ENCODE data around the gene PRKCE. TPM values are rescaled to one million over a fixed set of nuclear protein-coding genes. Genes with fewer than 3 reads are reported as not detected.

Gene PRKCE
- total RNA-seq: 39.6 and 49.8 TPM in 2 replicates

GRCh38 chr2:45651415-45652089 lies at the start of gene PRKCE:
PRKCE (plus strand) TSS chr2:45651675.
- no peak for DNase-seq (ENCODE audit: extremely low read depth, low read depth, low spot score)

GRCh38 chr2:45602624-45603023 lies 48.9 kb upstream of the PRKCE start:
- no peak for DNase-seq (ENCODE audit: extremely low read depth, low read depth, low spot score)

DNA sequence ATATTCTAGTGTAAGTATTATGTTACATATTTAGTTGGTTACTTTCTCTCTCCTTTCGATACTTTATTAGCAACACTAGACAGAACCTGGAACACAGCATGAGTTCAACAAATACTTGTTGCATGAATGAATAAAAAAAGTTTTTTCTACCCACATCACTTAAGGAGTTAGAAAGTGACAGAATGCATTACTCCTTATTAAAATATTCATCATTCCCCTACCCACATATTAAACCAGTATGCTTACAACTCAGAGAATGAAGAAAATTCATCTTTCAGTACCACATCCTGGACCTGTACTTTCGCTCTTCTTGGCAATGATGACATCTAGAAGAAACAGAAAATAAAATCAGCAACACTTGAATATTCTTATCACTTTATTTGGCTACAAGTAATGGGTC lies 46.4 kb upstream of the PRKCE start:
- no peak for DNase-seq (ENCODE audit: extremely low read depth, low read depth, low spot score)

DNA sequence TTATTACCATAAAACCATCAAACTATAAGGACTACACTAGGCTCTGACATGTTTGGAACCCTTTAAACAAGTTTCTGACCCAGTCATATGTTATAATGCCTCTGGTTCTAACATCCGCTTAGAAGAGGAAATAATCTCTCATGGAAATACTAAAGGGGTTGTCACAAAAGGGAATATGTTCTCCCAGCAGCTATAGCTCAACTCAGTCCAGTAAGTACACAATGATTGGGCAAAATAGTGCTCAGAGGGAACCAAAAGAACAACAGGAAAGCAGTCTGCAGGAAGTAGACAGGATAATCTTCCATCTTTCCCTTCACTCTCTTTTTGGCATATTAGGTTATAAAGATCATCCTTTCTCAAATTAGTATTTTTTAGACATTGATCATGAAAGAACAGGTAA lies 44.7 kb upstream of the PRKCE start:
- DNase-seq (ENCODE audit: extremely low read depth, low read depth, low spot score): no peak

- no peak for DNase-seq (ENCODE audit: extremely low read depth, low read depth, low spot score)
Observed at GRCh38 chr2:45607701-45608100, 43.8 kb upstream of the PRKCE start.

DNA sequence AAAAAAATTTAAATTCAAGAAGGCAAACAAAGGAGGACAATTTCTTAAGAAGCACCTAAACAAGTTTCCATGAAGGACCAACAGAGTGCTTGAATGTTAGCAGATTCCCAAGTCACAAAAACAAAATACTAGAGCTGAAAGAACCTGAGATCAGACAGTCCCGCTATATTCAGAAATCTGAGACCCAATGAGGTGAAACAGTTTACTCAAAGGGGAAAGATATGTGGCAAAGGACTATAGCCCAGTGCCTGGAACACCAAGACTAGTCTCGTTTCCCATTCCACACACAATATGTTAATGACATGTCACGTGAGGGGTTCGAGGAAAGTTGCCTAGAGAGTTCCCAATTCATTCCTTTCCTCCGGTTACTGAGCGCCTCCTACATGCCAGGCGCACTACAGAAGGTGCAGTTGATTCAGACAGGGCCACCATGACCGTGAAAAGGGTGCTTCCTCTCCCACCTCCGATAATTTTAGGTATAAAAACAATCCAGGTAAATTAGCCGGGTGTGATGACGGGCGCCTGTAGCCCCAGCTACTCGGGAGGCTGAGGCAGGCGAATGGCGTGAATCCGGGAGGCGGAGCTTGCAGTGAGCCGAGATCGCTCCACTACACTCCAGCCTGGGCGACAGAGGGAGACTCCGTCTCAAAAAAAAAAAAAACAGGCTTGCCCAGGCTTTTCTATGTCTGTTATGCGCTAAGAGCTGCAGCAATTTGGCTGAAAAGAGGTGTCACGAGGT lies 41.0 kb upstream of the PRKCE start:
- DNase-seq (ENCODE audit: extremely low read depth, low read depth, low spot score): no peak

GRCh38 chr2:45611020-45611859 lies 40.2 kb upstream of the PRKCE start, which contains the start of gene SRBD1:
SRBD1 (minus strand) TSS chr2:45611267; CDS start chr2:45605441, 5,826 bp downstream.
- DNase-seq (ENCODE audit: extremely low read depth, low read depth, low spot score): no peak

- no peak for DNase-seq (ENCODE audit: extremely low read depth, low read depth, low spot score)
Observed at GRCh38 chr2:45612285-45612684, 39.2 kb upstream of the PRKCE start.

- no peak for DNase-seq (ENCODE audit: extremely low read depth, low read depth, low spot score)
Observed at GRCh38 chr2:45612731-45613130, 38.7 kb upstream of the PRKCE start.

- DNase-seq (ENCODE audit: extremely low read depth, low read depth, low spot score): no peak
Observed at GRCh38 chr2:45614330-45614729, 37.1 kb upstream of the PRKCE start.

DNA sequence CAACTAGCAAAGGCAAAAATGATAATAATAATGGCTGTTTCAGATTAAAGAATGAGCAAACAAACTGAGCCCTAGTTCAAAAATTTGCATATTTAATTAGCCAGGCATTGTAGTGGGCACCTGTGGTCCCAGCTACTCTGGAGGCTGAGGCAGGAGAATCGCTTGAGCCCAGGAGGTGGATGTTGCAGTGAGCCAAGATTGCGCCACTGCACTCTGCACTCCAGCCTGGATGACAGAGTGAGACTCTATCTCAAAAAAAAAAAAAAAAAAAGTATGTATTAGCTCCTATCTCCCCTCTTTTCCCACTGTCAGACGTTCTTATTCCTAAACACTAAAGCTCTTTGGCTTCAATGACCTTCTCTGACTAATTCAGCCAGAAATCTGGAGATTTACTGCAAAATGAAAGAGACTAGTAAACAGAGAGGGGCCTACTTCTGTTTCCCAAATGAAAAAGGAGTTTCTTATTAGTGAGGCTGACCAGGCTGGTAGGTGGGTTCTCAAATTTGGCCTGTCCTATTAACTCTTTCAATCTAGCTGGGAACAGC lies 36.5 kb upstream of the PRKCE start:
- no peak for DNase-seq (ENCODE audit: extremely low read depth, low read depth, low spot score)

DNA sequence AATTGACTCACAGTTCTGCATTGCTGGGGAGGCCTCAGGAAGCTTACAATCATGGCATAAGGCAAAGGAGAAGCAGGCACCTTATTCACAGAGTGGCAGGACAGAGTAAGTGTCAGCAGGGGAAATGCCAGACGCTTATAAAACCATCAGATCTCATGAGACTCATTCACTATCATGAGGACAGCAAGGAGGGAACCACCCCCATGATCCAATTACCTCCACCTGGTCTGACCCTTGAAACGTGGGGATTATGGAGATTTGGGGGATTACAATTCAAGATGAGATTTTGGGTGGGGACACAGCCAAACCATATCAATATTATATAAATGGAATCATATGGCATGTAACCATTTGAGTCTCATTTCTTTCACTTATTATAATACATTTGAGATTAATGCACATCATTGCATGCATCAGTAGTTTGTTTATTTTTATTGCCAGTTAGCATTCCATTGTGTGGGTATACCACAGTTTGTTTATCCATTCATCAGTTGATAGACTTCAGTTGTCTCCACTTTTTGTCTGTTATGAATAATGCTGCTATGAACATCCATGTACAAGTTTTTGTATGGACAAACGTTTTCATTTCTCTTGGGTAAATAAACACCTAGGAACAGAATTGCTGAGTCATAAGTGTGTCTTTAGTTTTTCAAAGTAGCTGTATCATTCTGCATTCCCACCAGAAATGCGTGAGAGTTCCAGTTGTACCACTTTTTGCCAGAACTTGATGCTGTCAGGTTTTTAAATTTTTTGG lies 34.6 kb upstream of the PRKCE start:
- DNase-seq (ENCODE audit: extremely low read depth, low read depth, low spot score): no peak

DNA sequence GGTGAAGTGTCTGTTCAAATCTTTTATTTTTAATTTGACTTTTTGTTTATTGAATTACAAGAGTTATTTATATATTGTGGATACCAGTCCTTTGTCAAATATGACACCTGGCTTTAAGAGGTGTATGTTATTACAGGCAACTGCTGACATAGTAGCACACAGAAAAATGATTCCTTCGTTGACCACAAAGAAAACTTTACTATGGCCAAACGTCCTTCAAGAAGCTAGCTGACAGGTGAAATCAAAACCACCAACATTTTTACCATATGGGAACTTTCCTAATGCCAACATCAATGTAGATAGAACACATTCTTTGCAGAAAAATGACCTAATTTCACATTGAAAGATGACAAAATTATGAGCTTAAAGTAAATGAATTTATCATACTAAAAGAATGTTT lies 34.0 kb upstream of the PRKCE start:
- DNase-seq (ENCODE audit: extremely low read depth, low read depth, low spot score): no peak

GRCh38 chr2:45622336-45623075 lies 29.0 kb upstream of the PRKCE start:
- DNase-seq (ENCODE audit: extremely low read depth, low read depth, low spot score): no peak

DNA sequence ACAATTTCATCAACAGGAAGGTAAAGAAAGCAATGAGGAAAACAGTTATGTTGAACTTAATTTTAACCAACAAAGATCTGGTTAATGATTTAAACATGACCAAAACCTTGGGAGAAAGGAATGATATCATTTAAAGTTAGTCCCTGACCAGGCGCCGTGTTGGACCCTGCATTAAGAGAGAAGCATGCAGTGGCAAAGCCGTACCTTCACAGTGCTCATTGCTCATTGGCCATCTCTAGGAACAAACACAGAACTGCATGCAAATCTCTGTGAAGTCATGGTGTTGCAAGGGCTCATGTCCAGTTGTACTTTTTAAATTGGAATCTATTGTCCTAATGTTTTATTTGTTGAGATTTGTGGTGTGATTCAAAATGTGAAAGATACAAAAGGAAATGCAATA lies 28.4 kb upstream of the PRKCE start:
- no peak for DNase-seq (ENCODE audit: extremely low read depth, low read depth, low spot score)

DNA sequence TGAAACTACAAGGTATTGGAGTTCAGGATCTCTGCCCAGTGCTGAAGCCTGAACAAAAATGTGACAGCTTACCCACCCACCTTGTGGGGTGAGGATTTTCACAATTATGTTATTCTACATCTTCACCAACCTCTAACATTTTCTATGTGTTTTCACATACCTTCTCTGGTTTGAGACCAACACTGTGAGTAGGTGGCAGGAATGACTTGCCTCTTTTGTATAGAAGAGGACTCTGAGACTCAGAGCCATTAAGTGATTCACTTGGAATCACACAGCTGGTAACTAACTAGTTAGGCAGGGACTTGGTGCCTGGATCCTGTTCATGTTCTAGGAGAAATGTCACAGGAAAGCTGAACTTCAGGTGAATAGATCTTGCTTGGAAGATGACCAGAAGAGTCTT lies 25.7 kb upstream of the PRKCE start:
- no peak for DNase-seq (ENCODE audit: extremely low read depth, low read depth, low spot score)

DNA sequence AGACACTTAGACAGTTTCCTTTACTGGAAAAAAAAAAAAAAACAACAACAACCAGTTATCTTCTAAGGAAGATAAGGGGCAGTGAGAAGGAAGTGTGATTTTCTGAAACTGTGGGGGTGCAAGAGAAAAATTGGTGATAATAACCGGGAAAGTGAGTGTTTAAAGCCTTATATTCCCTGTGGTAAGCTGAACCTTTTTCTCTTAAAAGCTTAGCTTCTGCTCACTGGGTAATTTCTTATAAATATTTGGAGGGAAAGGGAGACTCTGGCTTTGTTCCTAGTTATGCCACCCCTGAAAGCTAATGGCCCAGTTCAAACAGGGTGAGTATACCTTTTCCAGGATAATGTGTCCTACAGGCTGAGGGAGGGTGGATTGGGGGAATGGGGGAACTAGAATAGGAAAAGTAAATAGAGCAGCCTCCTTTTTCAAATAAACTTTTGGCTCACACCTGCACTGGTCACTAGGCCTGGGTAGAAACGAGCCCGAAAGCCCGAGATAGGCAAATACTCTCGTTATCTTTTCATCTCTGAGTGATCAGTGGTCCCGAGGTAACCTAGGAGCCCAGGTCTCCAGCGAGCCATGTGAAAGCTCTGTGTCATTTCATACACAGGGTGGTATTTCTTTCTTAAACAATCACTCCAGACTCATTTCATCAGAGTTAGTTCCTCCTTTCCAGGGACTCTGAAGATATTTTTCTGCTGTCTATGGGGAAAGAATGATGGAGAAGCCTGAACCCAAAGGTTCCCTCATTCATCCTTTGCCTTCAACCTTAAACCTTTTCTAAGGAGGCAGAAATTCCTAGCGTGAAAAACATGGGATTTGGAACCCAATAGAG lies 24.9 kb upstream of the PRKCE start:
- DNase-seq (ENCODE audit: extremely low read depth, low read depth, low spot score): no peak

- DNase-seq (ENCODE audit: extremely low read depth, low read depth, low spot score): no peak
Observed at GRCh38 chr2:45627911-45628310, 23.6 kb upstream of the PRKCE start.

- no peak for DNase-seq (ENCODE audit: extremely low read depth, low read depth, low spot score)
Observed at GRCh38 chr2:45629971-45630370, 21.5 kb upstream of the PRKCE start.
